DND-41 (cell line): ENCODE measurements around the gene PEX11G.

Source experiments
- ATAC-seq: fragments of 200-7000 bp; cut with Tn5 transposase; 3 replicates; pipeline ENCODE4 v1.9.1; 2021; ENCODE audit warnings: low read depth; ENCODE audit not compliant: insufficient read depth
- DNase-seq: peaks from one replicate; pipeline ENCODE4 v3.0.0-alpha.2; 2020
- H2AFZ ChIP-seq: 2 replicates; pipeline ENCODE4 v1.6.0; 2012; ENCODE audit warnings: low read depth, low read length
- H3K27ac ChIP-seq: 2 replicates; pipeline ENCODE4 v1.5.1; 2012; ENCODE audit warnings: low read length, inconsistent platforms
- H3K27me3 ChIP-seq: fragments of 200-600 bp; sonication (generic); 2 replicates; pipeline ENCODE4 v1.6.0; 2012; ENCODE audit warnings: low read length, mild to moderate bottlenecking, inconsistent platforms; ENCODE audit not compliant: insufficient read depth, poor library complexity
- H3K36me3 ChIP-seq: 2 replicates; pipeline ENCODE4 v1.5.1; 2012; ENCODE audit warnings: low read length, inconsistent platforms; ENCODE audit not compliant: insufficient read depth
- H3K4me1 ChIP-seq: 2 replicates; pipeline ENCODE4 v1.5.1; 2012; ENCODE audit warnings: mild to moderate bottlenecking, low read length; ENCODE audit not compliant: insufficient read depth
- H3K4me2 ChIP-seq: 2 replicates; pipeline ENCODE4 v1.6.0; 2012; ENCODE audit warnings: mild to moderate bottlenecking, moderate library complexity, low read length, inconsistent platforms; ENCODE audit not compliant: insufficient read depth
- H3K4me3 ChIP-seq, 2 experiments: fragments of 200-600 bp in 1 of 2; shearing (Covaris generic) in 1 of 2; 2 replicates each; pipeline ENCODE4 v1.5.1; 2012 to 2016; ENCODE audit warnings: inconsistent platforms in 2 of 2, low read length in 2 of 2, mild to moderate bottlenecking in 2 of 2, low read depth in 1 of 2, moderate library complexity in 1 of 2
- H3K79me2 ChIP-seq: 2 replicates; pipeline ENCODE4 v1.6.0; 2012; ENCODE audit warnings: low read length, inconsistent platforms; ENCODE audit not compliant: insufficient read depth
- H3K9ac ChIP-seq: 2 replicates; pipeline ENCODE4 v1.6.0; 2012; ENCODE audit warnings: low read depth, mild to moderate bottlenecking, inconsistent platforms, low read length, moderate library complexity
- H3K9me3 ChIP-seq: 2 replicates; pipeline ENCODE4 v1.5.1; 2012; ENCODE audit warnings: low read length, moderate library complexity, mild to moderate bottlenecking, inconsistent platforms; ENCODE audit not compliant: insufficient read depth, severe bottlenecking
- H4K20me1 ChIP-seq: 2 replicates; pipeline ENCODE4 v1.6.0; 2012; ENCODE audit warnings: low read length; ENCODE audit not compliant: insufficient read depth
- CTCF ChIP-seq: IDR thresholded peaks from 2 replicates; pipeline ENCODE4 v1.5.1; 2012; ENCODE audit warnings: borderline replicate concordance, low read length, moderate library complexity, mild to moderate bottlenecking; ENCODE audit not compliant: poor library complexity, severe bottlenecking; ENCODE audit errors: extremely low read depth
- EZH2 ChIP-seq: IDR thresholded peaks from 3 replicates; pipeline ENCODE4 v1.6.1; 2012; ENCODE audit warnings: borderline replicate concordance, low read depth, mild to moderate bottlenecking, moderate library complexity, low read length, inconsistent platforms; ENCODE audit not compliant: severe bottlenecking

PEX11G gene

GRCh38 chr19:7497292-7497691 is 8.5 kb upstream of the PEX11G start:
- H3K9ac ChIP-seq: no peak overlapping the region
- no peak overlapping the region for H2AFZ ChIP-seq
- ATAC-seq: 0 out of 3 replicates have a peak, but pooled peaks have one; percentile 55
- H4K20me1 ChIP-seq: no peaks in the 10 kb centered on the region
- no peaks in the 10 kb centered on the region for H3K36me3 ChIP-seq
- no peak overlapping the region for H3K4me3 ChIP-seq
- peaks cover 5% of the 10 kb centered on the region for H3K27me3 ChIP-seq
- DNase-seq: no peak
- TF ChIP-seq CTCF: peak; percentile 48
- no peak for TF ChIP-seq EZH2
- no peaks in the 10 kb centered on the region for H3K79me2 ChIP-seq
- no peaks in the 10 kb centered on the region for H3K4me1 ChIP-seq
- no peaks in the 10 kb centered on the region for H3K9me3 ChIP-seq
- H3K4me2 ChIP-seq: no peak overlapping the region
- H3K27ac ChIP-seq: no peak overlapping the region

- Histone ChIP-seq H3K4me2 (no peak overlapping the region), H3K9ac (no peak overlapping the region), H3K27ac (no peak overlapping the region), H3K27me3 (peaks cover 5% of the 10 kb centered on the region), H3K4me3 (no peak overlapping the region), H4K20me1 (no peaks in the 10 kb centered on the region), H3K9me3 (no peaks in the 10 kb centered on the region), H2AFZ (no peak overlapping the region), H3K79me2 (no peaks in the 10 kb centered on the region), H3K4me1 (peaks cover under 1% of the 10 kb centered on the region; the same call in 1 of the 2 replicates), H3K36me3 (no peaks in the 10 kb centered on the region)
- TF ChIP-seq CTCF (no peak), EZH2 (no peak)
- DNase-seq (no peak), ATAC-seq (no peak)
Measured at GRCh38 chr19:7494416-7495098, 5.7 kb upstream of the PEX11G start.

- Histone ChIP-seq H3K4me1 (peaks cover 15% of the 10 kb centered on the region), H3K9ac (no peak overlapping the region), H3K79me2 (no peaks in the 10 kb centered on the region), H4K20me1 (no peaks in the 10 kb centered on the region), H3K9me3 (no peaks in the 10 kb centered on the region), H3K27me3 (peaks cover 5% of the 10 kb centered on the region), H3K4me2 (no peak overlapping the region), H3K27ac (no peak overlapping the region), H3K4me3 (no peak overlapping the region), H2AFZ (no peak overlapping the region), H3K36me3 (no peaks in the 10 kb centered on the region)
- ATAC-seq (no peak), DNase-seq (no peak)
- no peak for TF ChIP-seq EZH2
- TF ChIP-seq CTCF: no peak
Measured at GRCh38 chr19:7492558-7492957, 3.7 kb upstream of the PEX11G start.
